ENCODE measurements around the gene FN1.

The FN1 gene

DNA sequence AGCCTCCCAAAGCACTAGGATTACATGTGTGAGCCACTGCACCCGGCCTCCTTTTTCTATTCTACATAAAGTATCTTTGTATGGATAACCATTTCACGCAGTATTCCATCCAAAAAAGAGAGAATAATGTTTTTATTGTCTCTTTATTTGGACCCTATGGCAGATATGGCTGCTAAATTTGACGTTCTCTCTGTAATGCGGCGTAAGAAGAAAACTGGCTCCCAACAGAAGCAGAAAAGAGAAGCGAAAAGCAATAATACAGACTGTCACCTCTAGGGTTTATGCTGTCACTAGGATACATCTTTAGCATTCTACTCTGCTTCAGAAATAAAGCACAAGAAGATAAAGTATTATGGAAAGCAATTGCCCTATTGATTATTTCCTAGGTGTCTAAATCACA is 55.9 kb downstream of the FN1 start:
- POLR2A ChIA-PET, result no interaction called here
- TF ChIP-seq, protein P1, sequence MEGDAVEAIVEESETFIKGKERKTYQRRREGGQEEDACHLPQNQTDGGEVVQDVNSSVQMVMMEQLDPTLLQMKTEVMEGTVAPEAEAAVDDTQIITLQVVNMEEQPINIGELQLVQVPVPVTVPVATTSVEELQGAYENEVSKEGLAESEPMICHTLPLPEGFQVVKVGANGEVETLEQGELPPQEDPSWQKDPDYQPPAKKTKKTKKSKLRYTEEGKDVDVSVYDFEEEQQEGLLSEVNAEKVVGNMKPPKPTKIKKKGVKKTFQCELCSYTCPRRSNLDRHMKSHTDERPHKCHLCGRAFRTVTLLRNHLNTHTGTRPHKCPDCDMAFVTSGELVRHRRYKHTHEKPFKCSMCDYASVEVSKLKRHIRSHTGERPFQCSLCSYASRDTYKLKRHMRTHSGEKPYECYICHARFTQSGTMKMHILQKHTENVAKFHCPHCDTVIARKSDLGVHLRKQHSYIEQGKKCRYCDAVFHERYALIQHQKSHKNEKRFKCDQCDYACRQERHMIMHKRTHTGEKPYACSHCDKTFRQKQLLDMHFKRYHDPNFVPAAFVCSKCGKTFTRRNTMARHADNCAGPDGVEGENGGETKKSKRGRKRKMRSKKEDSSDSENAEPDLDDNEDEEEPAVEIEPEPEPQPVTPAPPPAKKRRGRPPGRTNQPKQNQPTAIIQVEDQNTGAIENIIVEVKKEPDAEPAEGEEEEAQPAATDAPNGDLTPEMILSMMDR (IDR thresholded peaks at IDR 0.05; ENCODE audit: insufficient read depth, low read length, missing control alignments), result no peak
- no peak overlapping the region for H3K4me3 ChIP-seq (ENCODE audit: low read depth, low read length)
- DNase-seq (ENCODE audit: low read depth, low spot score), result no peak
- CTCF ChIA-PET, result interaction anchor here (1.0 kb wide), 1 partner anchor 12 kb away, joined by 3 read pairs; no protein-coding TSS in a partner anchor

DNA sequence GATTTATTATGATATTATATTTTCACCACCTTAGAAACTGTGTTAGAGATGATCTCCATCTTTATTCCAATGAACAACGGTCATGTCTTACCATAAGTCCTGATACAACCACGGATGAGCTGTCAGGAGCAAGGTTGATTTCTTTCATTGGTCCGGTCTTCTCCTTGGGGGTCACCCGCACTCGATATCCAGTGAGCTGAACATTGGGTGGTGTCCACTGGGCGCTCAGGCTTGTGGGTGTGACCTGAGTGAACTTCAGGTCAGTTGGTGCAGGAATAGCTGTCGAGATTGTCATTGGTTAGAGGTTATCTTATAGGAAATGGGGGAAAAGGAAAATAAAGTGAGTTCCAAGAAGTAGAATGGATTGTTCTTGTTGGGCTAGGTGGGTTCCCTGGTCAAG is 56.8 kb downstream of the FN1 start:
- POLR2A ChIA-PET, result interaction anchor here (0.9 kb wide), 1 partner anchor 552 kb away, joined by 3 read pairs; no protein-coding TSS in a partner anchor
- TF ChIP-seq, protein P1 (IDR thresholded peaks at IDR 0.05; ENCODE audit: insufficient read depth, low read length, missing control alignments), result no peak
- DNase-seq (ENCODE audit: low read depth, low spot score), result no peak
- no peak overlapping the region for H3K4me3 ChIP-seq (ENCODE audit: low read depth, low read length)
- CTCF ChIA-PET, result no interaction called here

DNA sequence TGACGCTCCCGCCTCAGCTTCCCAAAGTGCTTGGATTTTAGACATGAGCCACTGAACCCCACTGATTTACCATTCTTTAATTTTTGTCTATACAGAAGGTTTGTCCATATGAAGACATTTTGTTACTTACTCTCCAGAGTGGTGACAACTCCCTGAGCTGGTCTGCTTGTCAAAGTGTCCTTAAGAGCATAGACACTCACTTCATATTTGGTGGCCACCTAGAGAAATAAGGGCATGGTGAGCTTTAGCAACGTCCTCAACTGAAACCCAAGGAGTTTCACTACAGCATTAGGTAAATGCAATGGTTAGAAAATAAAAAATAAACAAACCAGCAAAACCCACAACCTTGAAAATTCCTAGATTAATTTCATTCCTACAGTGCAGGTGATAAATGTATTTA is 57.8 kb downstream of the FN1 start:
- ChIA-PET CTCF (interaction anchor here (1.0 to 1.1 kb wide), 2 partner anchors 8 to 452 kb away, joined by 3 read pairs; no protein-coding TSS in a partner anchor), POLR2A (no interaction called here)
- no peak overlapping the region for H3K4me3 ChIP-seq (ENCODE audit: low read depth, low read length)
- no peak for DNase-seq (ENCODE audit: low read depth, low spot score)
- TF ChIP-seq, protein P1 (IDR thresholded peaks at IDR 0.05; ENCODE audit: insufficient read depth, low read length, missing control alignments), result no peak

DNA sequence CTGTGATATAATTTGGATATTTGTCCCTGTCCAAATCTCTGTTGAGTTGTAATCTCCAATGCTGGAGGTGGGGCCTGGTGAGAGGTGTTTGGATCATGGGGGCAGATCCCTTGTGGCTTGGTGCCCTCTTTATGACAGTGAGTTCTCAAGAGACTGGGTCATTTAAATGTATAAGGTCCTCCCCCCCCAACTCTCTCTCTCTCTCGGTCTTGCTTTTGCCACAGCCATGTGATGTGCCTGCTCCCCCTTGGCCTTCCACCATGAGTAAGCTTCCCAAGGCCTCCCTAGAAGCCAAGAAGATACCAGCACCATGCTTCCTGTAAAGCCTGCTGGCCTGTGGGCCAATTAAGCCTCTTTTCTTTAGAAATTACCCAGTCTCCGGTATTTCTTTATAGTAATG is 58.6 kb downstream of the FN1 start:
- TF ChIP-seq, protein P1 (IDR thresholded peaks at IDR 0.05; ENCODE audit: insufficient read depth, low read length, missing control alignments), result no peak
- H3K4me3 ChIP-seq (ENCODE audit: low read depth, low read length), result no peak overlapping the region
- no peak for DNase-seq (ENCODE audit: low read depth, low spot score)
- ChIA-PET POLR2A (interaction anchor here (0.6 kb wide), 1 partner anchor 15 kb away, joined by 3 read pairs; no protein-coding TSS in a partner anchor), CTCF (interaction anchor here (1.0 to 1.1 kb wide), 2 partner anchors 9 to 453 kb away, joined by 3 read pairs; no protein-coding TSS in a partner anchor)

DNA sequence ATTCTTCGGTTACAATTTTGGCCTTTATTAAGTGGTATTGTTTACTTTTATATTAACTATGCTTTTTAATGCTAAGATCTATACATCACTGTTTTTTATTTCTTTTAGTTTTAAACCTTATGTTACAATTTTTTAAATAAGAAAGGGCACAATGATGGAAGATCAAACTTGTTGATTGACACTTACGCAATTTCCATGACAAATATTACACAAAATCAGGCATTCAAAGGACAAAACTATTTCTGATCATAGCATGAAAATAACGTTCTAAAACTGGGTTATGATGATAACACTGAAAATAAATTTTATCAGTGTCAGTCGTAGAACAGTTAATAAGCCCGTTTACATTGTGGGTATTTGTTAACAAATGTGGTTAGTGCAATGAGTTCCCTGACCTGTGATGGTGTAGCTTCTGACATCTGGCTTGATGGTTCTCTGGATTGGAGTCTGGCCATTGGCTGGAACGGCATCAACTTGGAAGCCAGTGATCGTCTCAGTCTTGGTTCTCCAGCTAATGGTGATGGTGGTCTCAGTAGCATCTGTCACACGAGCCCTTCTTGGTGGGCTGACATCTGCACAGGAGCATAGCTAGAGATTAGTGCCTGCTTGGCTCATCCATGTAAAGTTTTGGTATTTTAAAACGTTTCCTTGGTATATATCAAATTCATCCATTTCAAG is 59.6 kb downstream of the FN1 start:
- TF ChIP-seq, protein P1 (IDR thresholded peaks at IDR 0.05; ENCODE audit: insufficient read depth, low read length, missing control alignments), result no peak
- DNase-seq (ENCODE audit: low read depth, low spot score), result no peak
- ChIA-PET POLR2A (no interaction called here), CTCF (interaction anchor here (1.3 kb wide), 1 partner anchor 13 kb away, joined by 3 read pairs; no protein-coding TSS in a partner anchor)
- H3K4me3 ChIP-seq (ENCODE audit: low read depth, low read length), result no peak overlapping the region

DNA sequence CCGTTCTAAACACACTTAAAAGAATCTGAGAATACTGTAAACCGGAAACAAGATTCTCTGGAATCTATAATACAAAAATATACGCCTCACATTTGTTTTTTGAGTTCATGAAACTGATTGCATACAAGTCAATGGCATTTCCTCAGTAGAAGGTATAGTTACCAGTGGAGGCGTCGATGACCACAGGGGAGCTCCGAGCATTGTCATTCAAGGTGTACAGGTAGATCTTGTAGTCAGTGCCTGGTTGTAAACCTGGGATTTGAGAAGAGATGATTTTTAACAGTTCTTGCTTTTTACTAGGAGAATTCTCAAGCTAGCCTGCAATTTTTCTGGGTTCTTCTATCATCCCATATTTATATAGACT is 60.4 kb downstream of the FN1 start:
- no peak for DNase-seq (ENCODE audit: low read depth, low spot score)
- CTCF ChIA-PET, result interaction anchor here (1.3 kb wide), 1 partner anchor 14 kb away, joined by 3 read pairs; no protein-coding TSS in a partner anchor
- TF ChIP-seq, protein P1 (IDR thresholded peaks at IDR 0.05; ENCODE audit: insufficient read depth, low read length, missing control alignments), result no peak
- H3K4me3 ChIP-seq (ENCODE audit: low read depth, low read length), result no peak overlapping the region
- POLR2A ChIA-PET, result no interaction called here

All from AG04449 (cell line).